HG03045 (cell line): ENCODE data around the gene HNRNPF.
A peak's percentile ranks its signal among the peaks of the same experiment; 100 is the strongest.
"Not testable (repeated sequence)": the region's sequence is repeated elsewhere in the genome, so short reads cannot be mapped to it uniquely, and the experiment has no call there.

ENCODE experiments used
- ATAC-seq: cut with Tn5 transposase; IDR thresholded peaks from one replicate; pipeline ENCODE4 v1.9.1; 2021; ENCODE audit warnings: mild to moderate bottlenecking, moderate library complexity; ENCODE audit not compliant: unreplicated experiment

Gene HNRNPF, protein sequence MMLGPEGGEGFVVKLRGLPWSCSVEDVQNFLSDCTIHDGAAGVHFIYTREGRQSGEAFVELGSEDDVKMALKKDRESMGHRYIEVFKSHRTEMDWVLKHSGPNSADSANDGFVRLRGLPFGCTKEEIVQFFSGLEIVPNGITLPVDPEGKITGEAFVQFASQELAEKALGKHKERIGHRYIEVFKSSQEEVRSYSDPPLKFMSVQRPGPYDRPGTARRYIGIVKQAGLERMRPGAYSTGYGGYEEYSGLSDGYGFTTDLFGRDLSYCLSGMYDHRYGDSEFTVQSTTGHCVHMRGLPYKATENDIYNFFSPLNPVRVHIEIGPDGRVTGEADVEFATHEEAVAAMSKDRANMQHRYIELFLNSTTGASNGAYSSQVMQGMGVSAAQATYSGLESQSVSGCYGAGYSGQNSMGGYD

GRCh38 chr10:43408710-43409384, at the start of gene HNRNPF:
Gene HNRNPF (minus strand): TSS chr10:43409186. CDS start chr10:43387884, 21,302 bp downstream.
- peak; percentile 71 for ATAC-seq

DNA sequence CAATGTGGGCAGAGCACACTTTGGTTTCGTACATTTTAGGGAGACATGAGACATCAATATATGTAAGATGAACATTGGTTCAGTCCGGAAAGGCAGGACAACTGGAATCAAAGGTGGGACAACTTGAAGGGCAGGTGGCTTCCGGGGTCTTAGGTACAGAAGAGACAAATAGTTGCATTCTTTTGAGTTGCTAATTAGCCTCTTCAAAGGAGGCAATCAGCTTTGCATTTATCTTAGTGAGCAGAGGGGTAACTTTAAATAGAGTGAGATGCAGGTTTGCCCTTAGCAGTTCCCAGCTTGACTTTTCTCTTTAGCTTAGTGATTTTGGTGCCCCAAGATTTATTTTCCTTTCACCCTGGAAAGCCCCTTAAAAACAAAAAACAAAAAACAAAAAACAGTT, 49.2 kb upstream of the HNRNPF start:
- ATAC-seq: no peak

- ATAC-seq: not testable (repeated sequence)
These were observed 47.6 kb upstream of the HNRNPF start for GRCh38 chr10:43456561-43456960.

- not testable (repeated sequence) for ATAC-seq
These were observed 45.0 kb upstream of the HNRNPF start for GRCh38 chr10:43454025-43454424.

GRCh38 chr10:43453266-43453831, 44.4 kb upstream of the HNRNPF start:
- ATAC-seq: no peak

DNA sequence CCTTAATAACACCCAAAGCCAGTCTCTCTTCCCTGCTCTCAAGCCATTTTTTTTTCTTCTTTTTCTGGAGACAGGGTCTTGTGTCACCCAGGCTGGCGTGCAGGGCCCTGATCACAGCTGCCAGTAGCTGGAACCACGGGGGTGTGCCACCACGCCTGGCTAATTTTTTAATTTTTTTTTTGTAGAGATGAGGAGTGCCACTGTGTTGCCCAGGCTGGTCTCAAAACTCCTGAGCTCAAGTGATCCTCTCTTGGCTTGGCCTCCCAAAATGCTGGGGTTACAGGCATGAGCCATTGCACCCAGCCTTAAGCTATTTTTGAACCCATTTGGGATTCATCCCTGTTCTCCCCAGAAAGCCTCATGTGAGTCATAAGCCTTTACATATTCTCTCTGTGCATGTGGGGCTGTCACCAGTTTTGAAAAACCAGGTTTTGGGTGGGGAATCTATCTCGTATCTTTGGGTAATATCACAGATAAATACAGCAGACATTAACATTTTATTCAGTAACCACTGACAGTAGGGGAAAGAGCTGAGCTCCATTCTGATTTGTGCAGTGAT, 43.4 kb upstream of the HNRNPF start:
- no peak for ATAC-seq

DNA sequence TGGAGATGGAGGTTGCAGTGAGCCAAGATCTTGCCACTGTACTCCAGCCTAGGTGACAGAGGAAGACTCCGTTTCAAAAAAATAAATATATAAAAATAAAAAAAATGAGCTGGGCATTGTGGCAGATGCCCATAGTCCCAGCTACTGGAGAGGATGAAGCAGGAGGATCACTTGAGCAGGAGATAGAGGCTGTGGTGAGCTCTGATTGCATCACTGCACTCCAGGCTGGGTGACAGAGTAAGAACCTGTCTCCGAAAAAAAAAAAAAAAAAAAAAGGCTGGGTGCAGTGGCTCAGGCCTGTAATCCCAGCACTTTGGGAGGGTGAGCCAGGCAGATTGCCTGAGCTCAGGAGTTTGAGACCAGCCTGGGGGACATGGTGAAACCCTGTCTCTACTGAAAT, 39.8 kb upstream of the HNRNPF start:
- no peak for ATAC-seq

- not testable (repeated sequence) for ATAC-seq
These were observed 37.4 kb upstream of the HNRNPF start for GRCh38 chr10:43446219-43447017.

- ATAC-seq: no peak
These were observed 36.0 kb upstream of the HNRNPF start for GRCh38 chr10:43444897-43445466.

DNA sequence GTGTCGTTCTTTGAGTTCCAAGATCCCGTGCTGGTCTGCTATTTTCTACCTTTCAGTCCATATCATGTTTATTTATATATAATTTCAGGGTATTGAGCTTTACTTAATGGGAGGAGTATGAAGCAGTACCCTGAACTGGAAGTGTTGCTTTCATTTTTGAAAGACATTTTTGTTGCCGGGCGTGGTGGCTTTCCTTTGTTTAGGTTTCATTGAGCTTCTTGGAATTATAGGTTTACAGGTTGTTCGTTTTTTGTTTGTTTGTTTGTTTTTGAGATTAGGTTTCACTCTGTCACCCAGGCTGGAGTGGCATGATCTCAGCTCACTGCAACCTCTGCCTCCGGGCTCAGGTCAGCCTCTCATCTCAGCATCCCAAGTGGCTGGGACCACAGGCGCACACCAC, 35.3 kb upstream of the HNRNPF start:
- no peak for ATAC-seq

GRCh38 chr10:43440463-43441134, 31.6 kb upstream of the HNRNPF start:
- ATAC-seq: no peak

DNA sequence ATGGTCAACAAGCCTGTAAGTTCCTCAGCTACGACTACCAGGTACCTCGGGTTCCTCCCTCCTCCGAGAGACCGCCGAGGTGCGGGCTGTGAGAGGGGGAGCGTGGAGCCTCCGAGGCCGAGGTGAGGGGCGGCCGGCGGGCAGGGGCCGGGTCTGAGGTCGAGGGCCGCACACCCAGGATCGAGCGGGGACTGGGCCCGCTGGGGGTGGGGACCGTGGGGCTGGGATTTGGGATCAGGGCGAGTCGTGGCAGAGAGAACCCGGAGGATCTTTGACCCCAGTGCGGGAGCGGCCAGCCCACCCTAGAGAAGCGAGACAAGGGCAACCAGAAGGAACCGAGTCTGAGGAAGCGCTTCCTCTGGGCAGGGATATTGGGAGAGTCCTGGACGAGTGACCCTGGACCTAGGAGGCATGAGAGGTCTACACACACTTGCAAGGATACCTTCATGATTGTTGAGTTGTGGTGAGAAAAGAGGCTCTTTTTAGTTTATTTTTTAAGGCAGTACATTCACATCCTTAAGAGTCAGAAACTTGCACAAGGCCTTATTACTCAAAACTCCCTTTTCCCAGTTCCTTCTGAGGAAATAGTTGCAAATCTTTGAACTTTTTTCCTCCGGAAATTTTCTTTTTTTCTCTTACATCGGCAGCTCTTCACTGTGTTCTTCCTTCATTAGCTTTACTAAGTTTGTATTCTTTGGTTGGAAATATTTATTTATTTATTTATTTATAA, 28.3 kb upstream of the HNRNPF start:
- no peak for ATAC-seq

- ATAC-seq: peak; percentile 98
These were observed 27.5 kb upstream of the HNRNPF start, which contains the start of gene ZNF487 for GRCh38 chr10:43436291-43437140. Gene ZNF487 (plus strand): TSS chr10:43437111. CDS start chr10:43475814, 38,703 bp downstream.

DNA sequence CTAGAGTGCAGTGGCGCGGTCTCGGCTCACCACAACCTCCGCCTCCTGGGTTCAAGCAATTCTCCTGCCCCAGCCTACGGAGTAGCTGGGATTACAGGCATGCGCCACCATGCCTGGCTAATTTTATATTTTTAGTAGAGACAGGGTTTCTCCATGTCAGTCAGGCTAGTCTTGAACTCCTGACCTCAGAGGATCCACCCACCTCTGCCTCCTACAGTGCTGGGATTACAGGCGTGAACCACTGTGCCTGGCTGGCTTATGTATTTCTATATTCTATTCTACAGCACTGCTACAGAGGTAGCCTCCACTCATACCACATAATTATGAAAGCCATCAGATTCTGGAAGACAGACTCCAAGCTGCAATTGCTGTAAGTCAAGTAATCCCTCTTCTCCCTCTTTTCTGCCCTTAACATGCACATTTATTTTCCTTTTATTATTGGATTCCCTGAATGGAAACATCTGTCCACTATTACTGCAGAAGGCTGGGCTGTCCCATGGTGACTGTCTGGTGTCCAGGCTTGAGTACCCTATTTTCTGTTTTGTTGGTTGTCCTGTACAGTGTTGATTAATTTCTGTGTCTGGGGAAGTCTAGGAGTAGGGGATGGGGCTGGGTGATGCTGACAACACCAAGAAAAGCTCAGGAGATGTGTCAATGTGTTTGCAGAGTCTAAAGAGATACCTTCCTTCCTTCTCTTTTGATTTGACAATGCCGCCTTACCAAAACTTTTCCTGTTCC, 22.1 kb upstream of the HNRNPF start:
- no peak for ATAC-seq

GRCh38 chr10:43427166-43427825, 18.3 kb upstream of the HNRNPF start:
- ATAC-seq: no peak

DNA sequence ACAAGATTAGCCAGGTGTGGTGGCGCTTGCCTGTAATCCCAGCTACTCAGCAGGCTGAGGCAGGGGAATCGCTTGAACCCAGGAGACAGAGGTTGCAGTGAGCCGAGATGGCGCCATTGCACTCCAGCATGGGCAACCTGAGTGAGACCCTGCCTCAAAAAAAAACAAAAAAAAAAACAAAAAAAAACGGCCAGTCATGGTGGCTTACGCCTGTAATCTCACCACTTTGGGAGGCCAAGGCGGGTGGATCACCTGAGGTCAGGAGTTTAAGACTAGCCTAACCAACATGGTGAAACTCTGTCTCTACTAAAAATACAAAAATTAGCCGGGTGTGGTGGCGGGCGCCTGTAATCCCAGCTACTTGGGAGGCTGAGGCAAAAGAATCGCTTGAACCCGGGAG, 17.5 kb upstream of the HNRNPF start:
- ATAC-seq: not testable (repeated sequence)

- no peak for ATAC-seq
These were observed 15.4 kb upstream of the HNRNPF start for GRCh38 chr10:43424416-43424815.
